ENCODE measurements around the gene DCDC2C.

The DCDC2C gene

DNA sequence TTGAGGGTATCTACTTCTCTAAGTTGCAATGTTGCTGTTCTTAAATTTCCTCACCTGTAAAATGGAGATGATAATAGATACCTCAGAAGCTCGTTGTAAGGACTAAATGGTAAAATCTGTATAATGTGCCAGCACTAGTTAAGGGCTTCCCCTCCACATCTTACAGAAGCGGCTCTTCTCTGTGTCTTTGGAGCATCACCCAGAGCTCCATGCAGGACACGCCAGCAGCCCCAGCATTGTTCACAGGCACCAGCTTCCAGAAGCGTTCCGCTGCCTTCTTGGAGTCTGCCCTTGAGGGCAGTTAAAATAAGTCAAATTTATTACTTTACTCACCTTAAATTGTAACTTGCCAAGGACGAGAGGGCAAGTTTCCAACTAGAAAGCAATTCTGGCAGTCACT, 5.8 kb downstream of the DCDC2C start:
- DNase-seq (ENCODE audit: low read depth in 2 of 2) = no peak
- H3K4me3 ChIP-seq (replicated peaks in 1 of 2; ENCODE audit: low read depth in 2 of 2, low read length in 2 of 2) = no peak overlapping the region
- no peak for TF ChIP-seq CTCF (IDR thresholded peaks at IDR 0.05; ENCODE audit: low read depth, low read length)

- no peak overlapping the region for H3K4me3 ChIP-seq (replicated peaks in 1 of 2; ENCODE audit: low read depth in 2 of 2, low read length in 2 of 2)
- no peak for TF ChIP-seq CTCF (IDR thresholded peaks at IDR 0.05; ENCODE audit: low read depth, low read length)
- DNase-seq (ENCODE audit: low read depth in 2 of 2) = no peak
Measured at GRCh38 chr2:3712424-3712823, 9.0 kb downstream of the DCDC2C start.

- no peak for TF ChIP-seq CTCF (IDR thresholded peaks at IDR 0.05; ENCODE audit: low read depth, low read length)
- no peak for DNase-seq (ENCODE audit: low read depth in 2 of 2)
- no peak overlapping the region for H3K4me3 ChIP-seq (replicated peaks in 1 of 2; ENCODE audit: low read depth in 2 of 2, low read length in 2 of 2)
Measured at GRCh38 chr2:3712831-3713503, 9.6 kb downstream of the DCDC2C start.

- TF ChIP-seq CTCF (IDR thresholded peaks at IDR 0.05; ENCODE audit: low read depth, low read length) = no peak
- no peak overlapping the region for H3K4me3 ChIP-seq (replicated peaks in 1 of 2; ENCODE audit: low read depth in 2 of 2, low read length in 2 of 2)
- DNase-seq (ENCODE audit: low read depth in 2 of 2) = no peak
Measured at GRCh38 chr2:3718679-3719078, 15.3 kb downstream of the DCDC2C start.

- TF ChIP-seq CTCF (IDR thresholded peaks at IDR 0.05; ENCODE audit: low read depth, low read length) = no peak
- DNase-seq (ENCODE audit: low read depth in 2 of 2) = no peak
- H3K4me3 ChIP-seq (replicated peaks in 1 of 2; ENCODE audit: low read depth in 2 of 2, low read length in 2 of 2) = no peak overlapping the region
Measured at GRCh38 chr2:3725002-3725401, 21.6 kb downstream of the DCDC2C start.

DNA sequence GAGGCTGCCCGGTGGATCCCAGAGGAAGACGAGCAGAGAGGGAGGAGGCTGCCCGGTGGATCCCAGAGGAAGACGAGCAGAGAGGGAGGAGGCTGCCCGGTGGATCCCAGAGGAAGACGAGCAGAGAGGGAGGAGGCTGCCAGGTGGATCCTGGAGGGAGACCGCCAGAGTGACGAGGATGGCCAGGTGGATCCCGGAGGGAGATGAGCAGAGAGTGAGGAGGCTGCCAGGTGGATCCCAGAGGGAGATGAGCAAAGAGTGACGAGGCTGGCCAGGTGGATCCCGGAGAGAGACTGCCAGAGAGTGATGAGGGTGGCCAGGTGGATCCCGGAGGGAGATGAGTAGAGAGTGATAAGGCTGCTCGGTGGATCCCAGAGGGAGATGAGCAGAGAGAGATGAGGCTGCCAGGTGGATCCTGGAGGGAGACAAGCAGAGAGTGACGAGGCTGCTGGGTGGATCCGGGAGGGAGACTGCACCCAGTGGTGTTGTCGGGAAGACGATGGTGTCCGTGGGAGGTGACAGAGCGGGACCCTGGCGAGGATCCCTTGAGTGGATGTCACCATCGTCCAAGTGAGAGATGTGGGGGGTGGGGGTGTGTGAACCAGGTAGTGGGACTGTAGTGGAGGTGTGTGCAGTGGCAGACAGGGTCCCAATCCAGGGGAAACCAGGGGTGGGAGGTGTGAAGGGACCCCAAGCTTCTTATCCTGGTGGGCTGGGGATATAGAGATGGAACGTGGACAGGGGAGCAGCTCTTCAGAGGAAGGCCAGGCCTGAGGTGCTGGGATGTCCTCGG, 22.3 kb downstream of the DCDC2C start:
- no peak overlapping the region for H3K4me3 ChIP-seq (replicated peaks in 1 of 2; ENCODE audit: low read depth in 2 of 2, low read length in 2 of 2)
- no peak for TF ChIP-seq CTCF (IDR thresholded peaks at IDR 0.05; ENCODE audit: low read depth, low read length)
- DNase-seq (ENCODE audit: low read depth in 2 of 2) = no peak

Measured in cardiac fibroblast (primary cell).